GM10847 (cell line): ENCODE measurements around the gene NOP14.

Source experiments
- POLR2A ChIP-seq: IDR thresholded peaks from 2 replicates; pipeline ENCODE4 v1.6.1; 2011; ENCODE audit not compliant: insufficient read length; ENCODE audit errors: extremely low read depth

Gene NOP14

DNA sequence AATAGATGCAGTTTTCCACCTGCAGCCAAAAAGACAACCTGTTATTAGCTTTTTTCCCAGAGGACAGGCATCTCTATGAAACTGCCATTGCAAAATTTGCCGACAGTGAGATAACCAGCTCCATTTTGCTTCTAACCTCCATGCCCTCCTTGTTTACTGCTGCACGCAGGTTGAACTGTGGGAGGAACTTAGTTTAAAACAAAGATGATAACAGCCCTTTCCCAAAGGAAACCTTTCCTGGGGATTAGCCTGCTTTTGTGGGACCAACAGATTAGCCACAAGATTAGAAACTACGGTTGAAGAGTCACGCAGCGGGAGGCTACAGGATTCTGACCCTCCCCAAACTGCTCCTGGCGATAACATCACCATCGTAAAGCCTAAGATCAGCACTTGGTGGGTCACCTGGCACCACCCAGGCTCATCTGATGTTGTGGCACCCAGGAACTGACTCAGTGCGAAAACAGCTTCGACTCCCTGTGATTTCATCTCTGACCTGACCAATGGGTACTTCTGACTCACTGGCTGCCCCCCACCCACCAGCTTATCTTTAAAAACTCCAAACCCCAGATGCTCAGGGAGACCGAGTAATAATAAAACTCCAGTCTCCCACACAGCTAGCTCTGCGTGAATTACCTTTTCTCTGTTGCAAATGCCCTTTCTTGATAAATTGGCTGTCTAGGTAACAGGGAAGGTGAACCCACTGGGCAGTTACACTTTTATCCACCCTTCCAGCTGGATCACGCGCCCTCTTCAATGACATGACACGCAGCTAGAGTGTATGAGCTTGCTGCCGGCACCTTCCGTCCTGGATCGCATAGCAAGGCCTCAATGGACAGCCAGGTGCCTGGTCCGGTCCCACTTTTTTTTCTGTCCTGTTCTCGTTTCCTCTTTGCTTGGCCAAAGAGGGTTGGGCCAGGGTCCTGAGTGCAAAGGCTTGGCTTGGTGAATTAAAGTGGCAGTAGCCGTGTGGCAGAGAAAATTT is 27.2 kb downstream of the NOP14 start:
- no peak for TF ChIP-seq POLR2A

DNA sequence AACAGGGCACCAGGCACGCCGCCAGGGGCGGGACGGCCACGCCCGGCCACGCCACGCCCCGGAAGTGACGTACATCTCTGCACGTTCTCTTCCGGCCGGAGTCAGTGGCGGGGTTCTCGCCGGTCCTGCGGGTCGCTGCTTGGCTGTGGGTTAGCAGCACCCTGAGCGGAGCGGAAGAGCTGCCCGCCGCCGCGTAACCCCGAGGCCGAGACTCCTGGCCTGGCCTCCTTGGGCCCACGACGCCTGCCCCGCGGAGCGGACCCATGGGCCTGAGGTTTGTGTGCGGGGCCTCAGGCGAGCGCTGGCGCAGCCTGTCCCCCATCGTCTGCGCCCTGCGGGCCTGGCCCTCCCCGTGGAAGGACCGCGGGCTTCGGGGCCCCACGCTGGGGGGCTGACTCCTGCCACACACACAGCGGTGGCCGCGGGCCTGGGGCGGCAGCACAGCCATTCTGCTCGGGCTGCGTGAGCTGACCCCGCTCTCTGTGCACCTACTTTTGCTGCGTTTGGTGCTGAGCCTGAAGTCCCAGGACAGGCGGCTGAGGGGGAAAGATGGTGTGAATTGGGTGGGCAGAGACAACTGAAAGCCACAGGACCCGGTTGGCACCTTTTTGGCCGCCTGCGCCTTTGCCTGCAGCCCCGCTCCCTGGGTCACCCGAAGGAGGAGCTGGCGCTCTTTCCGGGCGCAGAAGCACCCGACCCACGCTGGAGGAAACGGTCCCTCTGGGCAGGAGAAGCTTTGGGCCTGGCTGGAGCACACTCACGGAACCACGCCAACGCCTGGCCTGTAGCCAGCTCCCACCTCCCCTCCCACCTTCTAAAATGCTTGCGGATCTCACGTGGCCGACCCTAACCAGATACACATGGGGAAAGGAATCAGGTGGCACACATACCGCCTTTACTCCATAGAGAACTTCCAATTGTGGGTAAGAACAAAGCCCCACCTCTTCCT is 28.1 kb downstream of the NOP14 start:
- peak; percentile 94 for TF ChIP-seq POLR2A

DNA sequence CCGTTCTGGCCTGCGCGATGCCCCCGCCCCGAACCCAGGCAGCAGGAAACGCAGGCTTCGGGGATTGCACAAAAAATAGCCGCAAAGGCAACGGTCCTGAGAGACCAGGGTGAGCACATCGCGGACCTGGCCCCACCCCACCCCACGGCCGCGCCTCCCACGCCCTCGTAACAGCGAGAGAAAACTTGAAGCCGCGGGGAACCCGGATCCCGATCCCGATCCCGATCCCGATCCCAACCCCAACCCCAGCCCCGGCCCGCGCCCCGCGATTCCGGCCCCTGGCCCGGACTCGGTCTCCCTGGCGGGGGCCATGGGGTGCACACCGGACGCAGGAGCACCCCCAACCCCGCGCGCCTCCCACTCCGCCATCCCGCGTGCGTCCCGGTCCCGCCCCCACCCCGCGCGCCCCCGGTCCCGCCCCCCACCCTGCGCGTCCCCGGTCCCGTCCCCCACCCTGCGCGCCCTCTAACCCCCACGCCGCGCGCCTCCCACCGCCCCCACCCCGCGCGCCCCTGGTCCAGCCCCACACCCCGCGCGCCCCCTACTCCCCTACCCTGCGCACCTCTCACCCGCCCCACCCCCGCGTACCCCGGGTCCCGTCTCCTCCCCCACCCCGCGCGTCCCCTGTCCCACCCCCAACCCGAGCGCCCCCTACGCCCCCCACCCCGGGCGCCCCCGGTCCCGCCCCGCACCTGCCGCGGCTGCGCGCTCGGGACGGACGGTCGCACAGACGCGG is 29.0 kb downstream of the NOP14 start:
- TF ChIP-seq POLR2A: no peak

DNA sequence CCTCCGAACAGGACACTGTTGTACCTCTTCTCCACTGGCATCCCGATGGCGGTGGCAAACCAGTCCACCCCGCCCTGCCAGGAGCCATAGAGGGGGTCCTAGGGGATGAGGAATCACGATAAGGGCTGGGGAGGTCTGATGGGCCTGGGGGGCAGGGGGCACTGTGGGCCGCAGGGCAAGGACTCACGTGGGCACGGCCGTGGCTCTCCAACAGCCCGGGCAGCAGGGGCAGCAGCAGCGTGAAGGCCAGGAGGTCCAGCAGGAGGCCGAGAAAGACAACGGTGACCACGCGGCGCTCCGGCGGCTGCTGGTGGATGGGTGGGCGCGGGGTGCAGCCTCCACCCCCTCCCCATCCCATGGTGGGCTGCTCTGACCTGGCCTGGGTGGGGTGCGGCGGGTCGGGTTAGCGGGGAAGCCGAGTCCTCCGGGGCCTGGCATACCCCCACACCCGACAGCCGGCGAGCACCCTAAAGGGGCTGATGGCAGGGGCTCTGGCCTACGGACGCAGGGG is 29.6 kb downstream of the NOP14 start:
- no peak for TF ChIP-seq POLR2A

DNA sequence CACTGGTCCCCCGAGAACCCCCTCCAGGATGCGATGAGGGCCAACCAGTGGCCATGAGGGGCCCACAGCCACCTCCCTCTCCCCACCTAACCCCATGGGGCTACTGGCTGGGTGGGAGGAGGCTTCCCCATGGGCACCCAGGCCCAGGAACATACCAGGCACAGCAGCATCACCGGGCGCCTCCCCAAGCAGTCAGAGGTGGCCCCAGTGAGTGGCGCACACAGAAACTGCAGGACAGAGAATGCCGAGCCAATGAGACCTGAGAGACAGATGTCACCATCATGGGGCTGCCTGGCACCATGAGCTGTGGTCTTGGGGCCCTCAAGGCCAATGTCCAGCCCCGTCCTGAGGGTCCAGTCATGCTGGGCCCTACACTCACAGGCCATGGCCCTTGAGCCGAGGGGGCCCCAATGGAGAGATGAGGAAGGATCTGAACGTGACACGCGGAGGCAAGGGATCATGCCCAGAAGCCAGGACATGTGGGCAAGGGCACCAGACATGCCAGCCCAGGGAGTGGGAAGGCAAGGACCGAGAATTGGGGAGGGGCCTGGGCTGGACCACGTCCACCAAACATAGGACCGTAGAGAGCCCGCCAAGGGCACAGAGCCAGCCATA is 30.1 kb downstream of the NOP14 start:
- peak; percentile 13 for TF ChIP-seq POLR2A

DNA sequence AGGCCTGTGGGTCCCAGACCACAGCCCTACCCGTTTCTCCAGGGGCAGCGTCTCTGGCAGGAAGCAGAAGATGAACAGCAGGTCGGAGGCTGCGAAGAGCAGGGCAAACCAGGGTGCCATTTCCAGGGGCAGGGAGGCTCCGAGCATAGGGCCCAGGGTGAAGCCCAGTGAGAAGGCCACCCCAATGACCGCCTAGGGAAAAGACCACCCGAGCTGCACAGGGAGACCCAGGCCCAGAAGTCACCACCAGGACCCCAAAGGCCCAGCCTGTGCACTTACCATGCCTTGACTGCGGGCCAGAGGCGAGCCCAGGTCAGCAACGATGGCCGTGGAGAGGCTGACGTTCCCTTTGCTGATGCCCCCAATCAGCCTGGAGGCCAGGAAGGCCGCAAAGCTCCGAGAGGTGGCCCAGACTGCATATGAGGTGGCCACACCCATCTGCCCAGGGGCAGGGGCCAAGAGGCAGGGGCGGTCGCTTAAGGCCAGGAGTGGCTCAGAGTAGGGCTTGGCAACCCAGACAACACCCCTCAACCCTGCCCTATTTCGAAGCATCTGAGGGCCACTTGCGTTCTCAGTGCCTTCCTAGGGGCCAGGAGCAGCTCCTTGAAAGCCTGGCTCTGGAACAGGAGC is 30.8 kb downstream of the NOP14 start:
- no peak for TF ChIP-seq POLR2A

DNA sequence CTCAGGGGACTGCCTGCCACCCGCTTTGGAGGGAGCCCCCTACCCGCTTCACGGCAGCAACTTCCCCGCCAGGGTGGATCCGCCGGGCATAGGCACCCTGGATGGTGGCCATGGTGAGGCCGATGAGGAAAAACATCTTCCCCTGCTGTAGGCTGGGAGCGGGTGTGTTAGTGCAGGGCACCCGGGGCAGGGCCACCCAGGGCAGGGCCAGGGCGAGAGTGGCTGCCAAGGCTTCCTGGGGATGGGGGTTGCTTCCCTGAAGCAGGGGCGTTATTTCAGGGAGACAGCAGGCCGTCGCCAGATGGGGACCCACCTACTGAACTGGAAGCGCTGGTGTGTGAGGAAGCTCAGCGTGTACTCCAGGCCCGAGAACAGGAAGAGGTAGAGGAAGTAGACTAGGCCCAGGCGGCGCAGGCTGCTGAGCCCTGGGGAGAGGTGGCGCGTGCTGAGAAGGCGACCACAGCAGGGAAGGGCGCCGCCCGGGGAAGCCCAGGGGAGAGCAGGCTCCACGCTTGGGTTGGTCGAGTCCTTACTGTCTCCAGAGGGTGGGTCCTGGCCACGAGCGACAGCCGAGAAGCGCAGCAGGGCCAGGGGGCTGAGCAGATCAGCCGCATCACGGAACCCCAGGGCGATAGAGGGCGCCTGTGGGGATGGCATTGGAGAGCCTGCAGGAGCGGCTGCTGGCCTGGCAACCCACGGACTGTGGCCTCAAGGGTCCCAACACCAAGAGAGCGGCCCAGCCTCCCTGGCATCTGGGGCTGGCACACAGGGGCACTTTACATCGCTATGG is 31.5 kb downstream of the NOP14 start:
- no peak for TF ChIP-seq POLR2A

DNA sequence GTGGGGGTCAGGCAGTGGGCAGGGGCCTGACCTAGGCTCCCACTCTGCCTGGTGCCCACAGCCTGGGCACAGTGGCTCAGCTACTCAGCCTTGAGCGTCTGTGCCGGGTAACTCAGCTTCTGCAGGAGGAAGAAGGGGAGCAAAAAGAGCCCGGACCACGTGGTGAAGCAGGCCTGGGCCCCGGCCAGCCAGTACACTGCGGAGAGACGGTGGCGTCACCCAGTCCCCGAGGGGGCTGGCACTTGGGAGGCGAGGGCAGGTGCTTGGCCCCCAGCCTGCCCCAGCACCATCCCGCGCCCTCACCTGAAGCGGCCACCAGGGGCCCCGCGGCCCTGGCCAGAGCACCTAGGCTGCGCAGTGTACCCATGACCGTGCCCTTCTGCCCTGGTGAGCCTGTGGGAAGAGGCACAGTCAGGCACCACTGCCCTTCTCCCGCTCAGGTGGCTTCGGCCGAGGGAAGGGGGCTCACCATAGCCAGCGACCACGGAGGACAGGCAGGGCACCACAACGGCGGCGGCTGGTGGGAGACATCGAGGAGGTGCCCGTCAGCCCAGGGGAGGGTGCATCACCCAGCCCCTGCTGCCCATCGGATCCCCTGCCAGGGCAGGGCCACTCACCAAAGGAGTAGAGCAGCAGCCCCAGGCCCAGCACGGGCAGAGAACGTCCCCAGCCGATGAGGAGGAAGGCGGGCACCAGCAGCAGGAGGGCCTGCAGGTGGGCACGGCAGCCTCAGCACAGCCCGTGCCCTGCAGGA is 32.3 kb downstream of the NOP14 start:
- TF ChIP-seq POLR2A: no peak

DNA sequence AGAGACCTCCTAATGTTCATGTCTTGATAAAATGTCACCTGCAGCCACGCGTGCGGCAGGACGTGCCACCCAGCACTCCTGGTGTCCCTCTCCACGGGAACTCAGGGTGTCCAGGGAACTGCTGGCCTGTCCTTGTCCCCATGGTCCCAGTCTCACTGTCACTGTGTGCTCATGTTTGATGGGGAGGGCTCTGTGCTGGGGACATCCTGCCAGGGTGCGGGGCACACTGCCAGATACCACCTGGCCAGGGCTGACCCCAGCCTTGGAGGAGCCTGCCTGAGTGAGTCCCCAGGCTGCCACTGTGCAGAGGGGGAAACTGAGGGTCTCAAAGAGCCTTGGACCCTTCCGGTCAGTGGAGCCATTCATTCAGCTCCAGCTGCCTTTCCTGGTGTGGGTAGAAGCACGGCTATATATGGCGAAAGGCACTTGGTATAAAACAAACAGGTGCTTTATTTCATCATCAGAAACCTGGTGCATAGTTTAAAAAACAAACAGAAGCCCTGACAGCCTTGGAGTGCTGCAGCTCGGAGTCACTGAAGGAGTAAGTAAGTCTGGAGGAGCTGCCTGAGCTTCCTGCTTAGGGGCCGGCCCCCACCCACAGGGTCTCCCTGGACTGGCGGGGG is 33.0 kb downstream of the NOP14 start:
- TF ChIP-seq POLR2A: no peak

DNA sequence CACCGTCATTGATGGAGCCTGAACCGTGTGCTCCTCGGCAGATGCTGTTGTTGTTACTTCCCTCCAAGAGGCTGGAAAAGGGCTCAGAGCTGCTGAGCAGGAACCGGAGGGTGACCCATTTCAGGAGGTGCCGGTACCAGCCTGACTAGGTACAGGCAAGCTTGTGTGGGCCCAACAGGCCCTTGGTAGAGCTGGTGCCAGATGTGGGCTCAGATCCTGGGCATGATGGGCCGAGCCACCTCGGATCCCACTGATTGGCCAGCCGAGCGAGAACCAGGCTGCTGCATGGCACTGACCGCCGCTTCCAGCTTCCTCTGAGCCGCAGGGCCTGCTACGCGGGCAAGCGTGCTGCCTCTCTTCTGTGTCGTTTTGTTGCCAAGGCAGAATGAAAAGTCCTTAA is 33.7 kb downstream of the NOP14 start:
- no peak for TF ChIP-seq POLR2A

DNA sequence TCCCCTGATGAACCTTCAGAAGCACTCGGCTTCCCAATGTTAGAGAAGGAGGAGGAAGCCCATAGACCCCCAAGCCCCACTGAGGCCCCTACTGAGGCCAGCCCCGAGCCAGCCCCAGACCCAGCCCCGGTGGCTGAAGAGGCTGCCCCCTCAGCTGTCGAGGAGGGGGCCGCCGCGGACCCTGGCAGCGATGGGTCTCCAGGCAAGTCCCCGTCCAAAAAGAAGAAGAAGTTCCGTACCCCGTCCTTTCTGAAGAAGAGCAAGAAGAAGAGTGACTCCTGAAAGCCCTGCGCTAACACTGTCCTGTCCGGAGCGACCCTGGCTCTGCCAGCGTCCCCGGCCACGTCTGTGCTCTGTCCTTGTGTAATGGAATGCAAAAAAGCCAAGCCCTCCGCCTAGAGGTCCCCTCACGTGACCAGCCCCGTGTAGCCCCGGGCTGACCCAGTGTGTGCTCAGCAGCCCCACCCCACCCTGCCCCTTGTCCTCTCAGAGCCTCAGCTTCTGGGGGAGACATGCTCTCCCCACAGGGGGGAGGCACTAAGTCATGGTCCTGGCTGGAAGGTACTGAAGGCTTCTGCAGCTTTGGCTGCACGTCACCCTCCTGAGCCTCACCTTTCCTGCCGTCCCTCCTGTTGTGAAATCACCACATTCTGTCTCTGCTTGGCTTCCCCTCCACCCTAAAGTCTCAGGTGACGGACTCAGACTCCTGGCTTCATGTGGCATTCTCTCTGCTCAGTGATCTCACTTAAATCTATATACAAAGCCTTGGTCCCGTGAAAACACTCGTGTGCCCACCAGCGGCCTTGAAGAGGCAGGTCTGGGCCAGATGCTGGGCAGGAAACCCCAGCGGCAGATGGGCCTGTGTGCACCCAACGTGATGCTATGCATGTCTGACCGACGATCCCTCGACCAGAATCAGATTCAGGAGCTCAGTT is 34.7 kb downstream of the NOP14 start:
- no peak for TF ChIP-seq POLR2A
